Stimulated activated CD4-positive, alpha-beta T cell treated with anti-CD3 and anti-CD28 coated beads, Interleukin-2, amount 100 ng/mL, for 48 hours (primary cell): ENCODE data around the gene USP15.
"Not testable (repeated sequence)": the region's sequence is repeated elsewhere in the genome, so short reads cannot be mapped to it uniquely, and the experiment has no call there.

ENCODE experiments used
- DNase-seq, 2 donors: peaks; one replicate each; pipeline ENCODE4 v3.0.0-alpha.2; 2020

USP15 gene

GRCh38 chr12:62332598-62332997, 72.4 kb downstream of the USP15 start:
- DNase-seq, result no peak

GRCh38 chr12:62335057-62335456, 74.9 kb downstream of the USP15 start:
- no peak for DNase-seq

GRCh38 chr12:62335796-62336195, 75.6 kb downstream of the USP15 start:
- no peak for DNase-seq

GRCh38 chr12:62337643-62338042, 77.4 kb downstream of the USP15 start:
- not testable (repeated sequence) for DNase-seq

GRCh38 chr12:62342614-62343303, 82.6 kb downstream of the USP15 start:
- not testable (repeated sequence) for DNase-seq

GRCh38 chr12:62343304-62344120, 83.3 kb downstream of the USP15 start:
- not testable (repeated sequence) for DNase-seq

GRCh38 chr12:62344731-62345556, 84.7 kb downstream of the USP15 start:
- DNase-seq, result not testable (repeated sequence)

GRCh38 chr12:62345667-62346066, 85.5 kb downstream of the USP15 start:
- no peak for DNase-seq

- DNase-seq, result no peak
These were observed 86.6 kb downstream of the USP15 start for GRCh38 chr12:62346817-62347216.

GRCh38 chr12:62347922-62348650, 87.9 kb downstream of the USP15 start:
- no peak for DNase-seq

GRCh38 chr12:62350554-62350953, 90.3 kb downstream of the USP15 start:
- DNase-seq, result no peak

- no peak for DNase-seq
These were observed 91.1 kb downstream of the USP15 start for GRCh38 chr12:62351326-62351725.

GRCh38 chr12:62361048-62361447, 100.8 kb downstream of the USP15 start:
- no peak for DNase-seq

GRCh38 chr12:62363506-62363905, 103.3 kb downstream of the USP15 start:
- no peak for DNase-seq

- DNase-seq, result not testable (repeated sequence)
These were observed 104.5 kb downstream of the USP15 start for GRCh38 chr12:62364697-62365096.

- not testable (repeated sequence) for DNase-seq
These were observed 105.6 kb downstream of the USP15 start for GRCh38 chr12:62365846-62366245.

- not testable (repeated sequence) for DNase-seq
These were observed 108.4 kb downstream of the USP15 start for GRCh38 chr12:62368430-62369223.

GRCh38 chr12:62370189-62370588, 110.0 kb downstream of the USP15 start:
- DNase-seq, result no peak

GRCh38 chr12:62371661-62372060, 111.5 kb downstream of the USP15 start:
- no peak for DNase-seq

- no peak for DNase-seq
These were observed 111.9 kb downstream of the USP15 start for GRCh38 chr12:62372134-62372533.

- DNase-seq, result no peak
These were observed 112.6 kb downstream of the USP15 start for GRCh38 chr12:62372825-62373224.

GRCh38 chr12:62375603-62376002, 115.4 kb downstream of the USP15 start:
- DNase-seq, result no peak
